CD14-positive monocyte (primary cell): Measurements from ENCODE around the gene PTCH2. TPM values are rescaled to one million over a fixed set of nuclear protein-coding genes. Genes with fewer than 3 reads are reported as not detected.

Source experiments
- DNase-seq, 3 donors: peaks; one replicate each; pipeline ENCODE4 v3.0.0-alpha.2; 2011 to 2022
- H2AFZ ChIP-seq: 2 replicates; pipeline ENCODE4 v1.6.0; 2012; ENCODE audit warnings: mild to moderate bottlenecking, low read depth, low read length, inconsistent platforms; ENCODE audit not compliant: insufficient read depth, poor library complexity, severe bottlenecking
- H3K27ac ChIP-seq, 2 donors: 1 replicate in 1 of 2; 2 replicates in 1 of 2; pipeline ENCODE4 v1.5.1; 2012 to 2013; ENCODE audit warnings: low read length in 2 of 2, control low read depth in 1 of 2, inconsistent platforms in 1 of 2, low read depth in 1 of 2, mild to moderate bottlenecking in 1 of 2
- H3K27me3 ChIP-seq, 2 donors: one replicate each; pipeline versions ENCODE4 v1.6.0 to v1.6.1; 2011 to 2013; ENCODE audit warnings: low read length in 2 of 2; ENCODE audit not compliant: control insufficient read depth in 2 of 2, insufficient read depth in 2 of 2
- H3K36me3 ChIP-seq, 2 donors: replicated peaks in 1 of 2; 1 replicate in 1 of 2; 2 replicates in 1 of 2; pipeline versions ENCODE4 v1.5.1 to v1.6.1; 2012 to 2013; ENCODE audit warnings: low read length in 2 of 2, control low read depth in 1 of 2, inconsistent platforms in 1 of 2, mild to moderate bottlenecking in 1 of 2; ENCODE audit not compliant: insufficient read depth in 2 of 2, control insufficient read depth in 1 of 2
- H3K4me1 ChIP-seq, 2 donors: 1 replicate in 1 of 2; 2 replicates in 1 of 2; pipeline versions ENCODE4 v1.5.1 to v1.6.1; 2012 to 2013; ENCODE audit warnings: low read length in 2 of 2, control low read depth in 1 of 2, inconsistent platforms in 1 of 2, mild to moderate bottlenecking in 1 of 2, moderate library complexity in 1 of 2; ENCODE audit not compliant: insufficient read depth in 2 of 2, control insufficient read depth in 1 of 2
- H3K4me2 ChIP-seq: replicated peaks from 2 replicates; pipeline ENCODE3; 2012; ENCODE audit warnings: low read length, moderate library complexity, mild to moderate bottlenecking; ENCODE audit not compliant: poor library complexity, severe bottlenecking; ENCODE audit errors: extremely low read depth
- H3K4me3 ChIP-seq, 3 experiments: fragments of 200-600 bp in 1 of 3; sonication (generic) in 1 of 3; replicated peaks in 1 of 3; 1 replicate in 2 of 3; 2 replicates in 1 of 3; pipeline ENCODE4 v1.5.1; 2011 to 2013; ENCODE audit warnings: low read length in 3 of 3, mild to moderate bottlenecking in 3 of 3, control low read depth in 2 of 3, low read depth in 2 of 3, inconsistent platforms in 1 of 3, moderate library complexity in 1 of 3
- H3K79me2 ChIP-seq: 2 replicates; pipeline ENCODE4 v1.6.0; 2012; ENCODE audit warnings: mild to moderate bottlenecking, control low read depth, inconsistent platforms, low read length, moderate library complexity; ENCODE audit not compliant: insufficient read depth
- H3K9ac ChIP-seq: 2 replicates; pipeline ENCODE4 v1.6.0; 2017; ENCODE audit warnings: low read length, mild to moderate bottlenecking; ENCODE audit not compliant: insufficient read depth, poor library complexity, severe bottlenecking
- H3K9me3 ChIP-seq, 2 donors: replicated peaks in 1 of 2; 1 replicate in 1 of 2; 2 replicates in 1 of 2; pipeline versions ENCODE4 v1.5.1 to v1.6.1; 2012 to 2013; ENCODE audit warnings: low read length in 2 of 2, control low read depth in 1 of 2; ENCODE audit not compliant: control insufficient read depth in 1 of 2, insufficient read depth in 1 of 2
- H4K20me1 ChIP-seq: 2 replicates; pipeline ENCODE4 v1.6.0; 2012; ENCODE audit warnings: mild to moderate bottlenecking, low read length, control low read depth, moderate library complexity; ENCODE audit not compliant: insufficient read depth
- H3K27ac Mint-ChIP-seq, 7 donors: one replicate each; pipeline ENCODE4 v1.8.0; 2020; ENCODE audit warnings: mild to moderate bottlenecking in 7 of 7, mixed read lengths in 7 of 7, moderate library complexity in 6 of 7, inconsistent platforms in 2 of 7
- H3K27me3 Mint-ChIP-seq, 3 donors: one replicate each; pipeline ENCODE4 v1.8.0; 2021 to 2022; ENCODE audit warnings: low read depth in 3 of 3, mild to moderate bottlenecking in 3 of 3, mixed read lengths in 3 of 3, moderate library complexity in 3 of 3, inconsistent platforms in 1 of 3
- H3K36me3 Mint-ChIP-seq, 2 donors: one replicate each; pipeline ENCODE4 v1.8.0; 2020; ENCODE audit warnings: mixed read lengths in 2 of 2, inconsistent platforms in 1 of 2, mild to moderate bottlenecking in 1 of 2
- H3K4me1 Mint-ChIP-seq: one replicate; pipeline ENCODE4 v1.8.0; 2020; ENCODE audit warnings: mild to moderate bottlenecking, mixed read lengths
- H3K4me3 Mint-ChIP-seq, 2 donors: one replicate each; pipeline ENCODE4 v1.8.0; 2020; ENCODE audit warnings: mild to moderate bottlenecking in 2 of 2, mixed read lengths in 2 of 2, moderate library complexity in 1 of 2
- H3K9me3 Mint-ChIP-seq, 7 donors: one replicate each; pipeline ENCODE4 v1.8.0; 2020 to 2022; ENCODE audit warnings: mixed read lengths in 7 of 7, mild to moderate bottlenecking in 6 of 7, moderate library complexity in 6 of 7, inconsistent platforms in 2 of 7
- WGBS: methylation state at CpG from one replicate; pipeline ENCODE4 v1.1.5; 2013; ENCODE audit warnings: missing lambda C conversion rate; ENCODE audit not compliant: insufficient coverage; 5-methylcytosine and 5-hydroxymethylcytosine counted together
- intact Hi-C, 2 donors: fragments of 100-400 bp; cut with micrococcal nuclease; formaldehyde crosslinking; loops; one replicate each; pipeline versions ENCODE4 v1.15.0 to v1.15.1; 2023
- polyA plus RNA-seq, 3 donors: library from polyadenylated mRNA; depleted of rRNA in 1 of 3; unstranded in 2 of 3; stranded (reverse) in 1 of 3; fragments of 300-500 nt in 2 of 3; fragments of >200 nt in 1 of 3; fragmentation: Illumina TruSeq in 2 of 3; gene quantifications; 1 replicate in 2 of 3; 2 replicates in 1 of 3; pipeline ENCODE4 v1.2.3, GENCODE V29; 2012 to 2021
- TF ChIP-seq, protein P1 (sequence below): fragments of 200-600 bp; IDR thresholded peaks from one replicate; pipeline ENCODE4 v1.8.0; 2022; ENCODE audit warnings: antibody characterized with exemption, mild to moderate bottlenecking

The PTCH2 gene
- polyA plus RNA-seq, 3 donors: 0.18 to 0.71 (median 0.22) TPM

DNA sequence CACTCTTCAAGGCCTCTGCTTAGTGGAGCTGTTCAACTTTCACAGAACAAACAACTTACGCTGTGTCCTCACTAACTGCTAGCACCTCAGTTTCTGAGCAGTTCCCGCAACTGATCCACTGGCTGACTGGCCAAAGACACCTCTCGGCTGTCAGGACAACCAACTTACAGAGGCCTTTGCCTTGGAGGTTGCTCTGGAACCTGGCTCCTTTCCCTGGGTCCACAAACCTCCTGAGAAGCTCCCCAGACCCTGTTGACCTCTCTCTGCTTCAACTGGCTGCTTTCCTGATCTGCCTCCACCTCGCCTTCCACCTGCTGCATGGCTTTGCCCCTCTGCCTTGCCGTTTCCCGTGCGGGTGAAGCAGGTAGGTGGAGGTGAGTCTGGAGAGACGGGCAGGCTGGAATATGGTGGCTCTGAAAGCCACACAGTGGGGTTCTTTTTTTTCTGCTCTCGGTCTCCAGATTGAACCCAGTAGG lies 21.8 kb downstream of the PTCH2 start:
- Histone ChIP-seq H3K4me1 (peaks cover 34 to 39% of the 10 kb centered on the region in 2 donors), H3K27me3 (no peaks in the 10 kb centered on the region), H2AFZ (no peak overlapping the region), H3K27ac (no peak overlapping the region), H3K4me3 (no peak overlapping the region), H3K9me3 (no peaks in the 10 kb centered on the region), H3K4me2 (peak overlapping the region; percentile 84), H4K20me1 (no peaks in the 10 kb centered on the region), H3K79me2 (no peaks in the 10 kb centered on the region), H3K9ac (no peak overlapping the region), H3K36me3 (no peaks in the 10 kb centered on the region)
- 89% methylated on average over 6 of the region's 9 CpGs for WGBS
- TF ChIP-seq, protein P1, sequence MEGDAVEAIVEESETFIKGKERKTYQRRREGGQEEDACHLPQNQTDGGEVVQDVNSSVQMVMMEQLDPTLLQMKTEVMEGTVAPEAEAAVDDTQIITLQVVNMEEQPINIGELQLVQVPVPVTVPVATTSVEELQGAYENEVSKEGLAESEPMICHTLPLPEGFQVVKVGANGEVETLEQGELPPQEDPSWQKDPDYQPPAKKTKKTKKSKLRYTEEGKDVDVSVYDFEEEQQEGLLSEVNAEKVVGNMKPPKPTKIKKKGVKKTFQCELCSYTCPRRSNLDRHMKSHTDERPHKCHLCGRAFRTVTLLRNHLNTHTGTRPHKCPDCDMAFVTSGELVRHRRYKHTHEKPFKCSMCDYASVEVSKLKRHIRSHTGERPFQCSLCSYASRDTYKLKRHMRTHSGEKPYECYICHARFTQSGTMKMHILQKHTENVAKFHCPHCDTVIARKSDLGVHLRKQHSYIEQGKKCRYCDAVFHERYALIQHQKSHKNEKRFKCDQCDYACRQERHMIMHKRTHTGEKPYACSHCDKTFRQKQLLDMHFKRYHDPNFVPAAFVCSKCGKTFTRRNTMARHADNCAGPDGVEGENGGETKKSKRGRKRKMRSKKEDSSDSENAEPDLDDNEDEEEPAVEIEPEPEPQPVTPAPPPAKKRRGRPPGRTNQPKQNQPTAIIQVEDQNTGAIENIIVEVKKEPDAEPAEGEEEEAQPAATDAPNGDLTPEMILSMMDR: no peak
- Mint-ChIP-seq H3K27me3 (peaks cover 0 to 1% (median 0%) of the 10 kb centered on the region in 3 donors), H3K27ac (peak overlapping the region in 4 of 7 donors; percentile 47 to 100 (median 64)), H3K9me3 (peaks cover 0 to 3% (median 0%) of the 10 kb centered on the region in 7 donors), H3K36me3 (no peaks in the 10 kb centered on the region), H3K4me1 (peaks cover 41% of the 10 kb centered on the region), H3K4me3 (peak overlapping the region in 1 of 2 donors; percentile 45)
- peak in 1 of 3 donors; percentile 5 for DNase-seq
- intact Hi-C loops: loop anchor here in 1 of 2 donors (5.0 kb wide), 1 partner anchor 89 kb away; the partner anchor contains the start of gene RNU5D-1

DNA sequence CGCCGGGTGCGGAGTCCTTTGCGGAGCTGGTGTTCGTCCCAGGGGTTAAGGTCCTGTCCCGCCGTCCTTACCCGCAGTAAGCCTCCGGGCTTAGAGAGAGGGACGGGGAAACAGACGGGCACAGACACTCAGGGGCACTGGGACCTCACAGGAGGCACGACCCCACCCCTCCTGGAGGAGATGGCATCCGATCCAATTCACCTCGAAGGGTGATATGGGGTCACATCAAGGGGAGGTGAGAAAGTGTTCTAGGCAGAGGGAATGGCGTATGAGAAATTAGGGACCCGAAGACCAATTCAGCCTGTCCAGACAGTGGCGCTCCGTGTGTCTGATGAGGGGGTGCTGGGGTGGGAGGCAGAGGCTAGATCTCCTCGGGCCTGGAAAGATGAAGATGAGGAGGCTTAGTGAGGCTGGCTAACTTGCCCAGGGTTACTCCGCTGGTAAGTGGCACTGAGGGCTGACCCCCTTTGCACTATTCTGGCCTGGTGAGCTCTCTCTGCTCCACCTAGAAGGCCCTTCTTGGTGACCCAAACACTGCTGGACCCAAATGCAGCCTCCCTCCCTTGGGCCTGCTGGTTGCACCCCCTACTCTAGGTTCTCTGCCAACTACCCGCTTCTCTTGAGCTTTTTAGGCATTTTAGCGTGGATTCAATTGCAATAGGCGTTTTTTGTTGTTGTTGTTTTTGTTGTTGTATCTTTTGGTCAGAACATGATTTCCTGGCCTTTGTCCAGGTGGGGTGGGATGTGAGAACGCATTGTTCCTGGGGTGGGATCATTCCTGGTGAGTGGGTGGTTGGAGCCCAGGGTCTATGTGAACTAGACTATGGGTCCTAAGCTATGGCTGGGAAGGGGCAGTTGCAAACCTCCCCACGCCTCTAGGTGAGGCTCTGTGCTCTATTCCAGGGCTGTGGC lies 22.5 kb downstream of the PTCH2 start:
- H3K4me3 Mint-ChIP-seq: peak overlapping the region; percentile 90 to 97

More for the DNA sequence above, 22.5 kb downstream of the PTCH2 start:
- Histone ChIP-seq H3K9me3 (no peaks in the 10 kb centered on the region), H3K4me2 (peak overlapping the region; percentile 84), H2AFZ (peak overlapping the region; percentile 95), H3K4me3 (peak overlapping the region; percentile 68 to 79 (median 73)), H3K36me3 (no peaks in the 10 kb centered on the region), H3K27ac (peak overlapping the region; percentile 95 to 100), H4K20me1 (no peaks in the 10 kb centered on the region), H3K4me1 (peaks cover 30 to 32% of the 10 kb centered on the region in 2 donors), H3K27me3 (no peaks in the 10 kb centered on the region), H3K9ac (peak overlapping the region; percentile 97), H3K79me2 (no peaks in the 10 kb centered on the region)
- Mint-ChIP-seq H3K27ac (peak overlapping the region; percentile 99 to 100 (median 100)), H3K36me3 (no peaks in the 10 kb centered on the region), H3K9me3 (peaks cover 0 to 3% (median 0%) of the 10 kb centered on the region in 7 donors), H3K27me3 (peaks cover 0 to 1% (median 0%) of the 10 kb centered on the region in 3 donors), H3K4me1 (peaks cover 41% of the 10 kb centered on the region)
- peak in 1 of 3 donors; percentile 4 for DNase-seq
- TF ChIP-seq, protein P1: no peak
- WGBS: 22% methylated on average over 24 of the region's 25 CpGs
- intact Hi-C loops: loop anchor here in 1 of 2 donors (5.0 kb wide), 1 partner anchor 88 kb away; the partner anchor contains the start of gene RNU5D-1
